HepG2 (cell line): Measurements from ENCODE around the gene SYNM.

Experiments used
- CAMTA2 ChIP-seq: sonication (generic); formaldehyde crosslinking; IDR thresholded peaks from 2 replicates; pipeline ENCODE4 v1.4.0; 2020; ENCODE audit warnings: mild to moderate bottlenecking, missing genetic modification reagents, borderline replicate concordance
- GMEB1 ChIP-seq: sonication (generic); formaldehyde crosslinking; IDR thresholded peaks from 2 replicates; pipeline ENCODE4 v1.5.1; 2020; ENCODE audit warnings: missing genetic modification reagents, mild to moderate bottlenecking, borderline replicate concordance
- ISL2 ChIP-seq: sonication (generic); formaldehyde crosslinking; IDR thresholded peaks from 2 replicates; pipeline ENCODE4 v1.5.0; 2020; ENCODE audit warnings: missing genetic modification reagents
- POLR2AphosphoS5 ChIP-seq: IDR thresholded peaks from 2 replicates; pipeline ENCODE4 v1.6.1; 2012; ENCODE audit warnings: low read depth, low read length
- RFX5 ChIP-seq: IDR thresholded peaks from 2 replicates; pipeline ENCODE4 v1.6.1; 2011; ENCODE audit warnings: low read depth, low read length, improper control_type of control experiment
- TAF1 ChIP-seq: sonication (generic); formaldehyde crosslinking; IDR thresholded peaks from 2 replicates; pipeline ENCODE4 v1.4.0; 2020; ENCODE audit warnings: missing genetic modification reagents
- YY1 ChIP-seq: IDR thresholded peaks from 2 replicates; pipeline ENCODE4 v1.6.1; 2011; ENCODE audit warnings: low read length, low read depth, moderate library complexity, mild to moderate bottlenecking; ENCODE audit not compliant: insufficient read depth, insufficient replicate concordance
- ZBTB3 ChIP-seq: sonication (generic); formaldehyde crosslinking; IDR thresholded peaks from 2 replicates; pipeline ENCODE4 v1.4.0; 2020; ENCODE audit warnings: low read depth, mild to moderate bottlenecking, moderate library complexity, missing genetic modification reagents, borderline replicate concordance
- TF ChIP-seq, protein P1 (sequence below): sonication (generic); formaldehyde crosslinking; IDR thresholded peaks from 2 replicates; pipeline ENCODE4 v1.5.0; 2020; ENCODE audit warnings: mild to moderate bottlenecking, missing genetic modification reagents, moderate library complexity
- TF ChIP-seq, protein P2 (sequence below): sonication (generic); formaldehyde crosslinking; IDR thresholded peaks from 2 replicates; pipeline ENCODE4 v1.5.0; 2020; ENCODE audit warnings: missing genetic modification reagents
- TF ChIP-seq, protein P3 (sequence below), 2 experiments: IDR thresholded peaks; 2 replicates each; pipeline ENCODE4 v1.6.1; 2011 to 2012; ENCODE audit warnings: low read length in 2 of 2, borderline replicate concordance in 1 of 2, low read depth in 1 of 2, mild to moderate bottlenecking in 1 of 2, moderate library complexity in 1 of 2

DNA sequence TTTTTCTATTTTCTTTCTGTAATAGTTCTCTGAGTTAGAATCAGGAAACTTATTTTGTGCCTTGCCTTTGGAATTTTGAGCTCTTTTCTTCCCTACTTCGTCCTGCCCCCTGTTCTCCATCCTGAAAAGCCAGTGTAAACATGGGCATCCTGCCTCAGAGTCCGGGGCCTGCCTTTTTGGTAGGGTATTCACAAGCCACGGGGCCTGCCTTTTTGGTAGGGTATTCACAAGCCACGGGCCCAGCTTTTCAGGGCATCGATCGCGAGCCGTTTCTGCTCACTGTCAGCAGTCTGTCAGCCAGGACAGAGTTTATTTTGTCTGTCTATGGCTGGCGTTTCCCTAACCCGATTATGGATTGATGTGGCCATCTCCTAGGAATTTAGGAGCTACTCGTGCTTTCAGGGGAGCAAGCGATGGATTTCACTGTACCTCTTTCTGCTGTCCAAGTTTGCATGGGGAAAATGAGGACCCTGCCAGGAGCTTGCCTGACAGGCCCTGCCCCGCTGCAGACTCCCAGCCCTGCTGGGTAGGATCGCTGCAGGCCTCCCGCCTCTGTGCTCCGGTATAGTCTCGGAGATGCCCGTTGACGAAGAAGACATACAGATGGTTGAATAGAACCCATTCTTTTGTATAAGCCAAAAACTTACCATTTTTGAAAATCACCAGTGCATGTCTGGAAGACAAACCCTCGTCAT is 12.8 kb downstream of the SYNM start:
- TF ChIP-seq CAMTA2 (CRISPR knock-in tag) (no peak), RFX5 (no peak), ISL2 (CRISPR knock-in tag) (no peak), TAF1 (CRISPR knock-in tag) (no peak), POLR2AphosphoS5 (no peak), YY1 (no peak), ZBTB3 (no peak), GMEB1 (CRISPR knock-in tag) (no peak)
- TF ChIP-seq, protein P1, sequence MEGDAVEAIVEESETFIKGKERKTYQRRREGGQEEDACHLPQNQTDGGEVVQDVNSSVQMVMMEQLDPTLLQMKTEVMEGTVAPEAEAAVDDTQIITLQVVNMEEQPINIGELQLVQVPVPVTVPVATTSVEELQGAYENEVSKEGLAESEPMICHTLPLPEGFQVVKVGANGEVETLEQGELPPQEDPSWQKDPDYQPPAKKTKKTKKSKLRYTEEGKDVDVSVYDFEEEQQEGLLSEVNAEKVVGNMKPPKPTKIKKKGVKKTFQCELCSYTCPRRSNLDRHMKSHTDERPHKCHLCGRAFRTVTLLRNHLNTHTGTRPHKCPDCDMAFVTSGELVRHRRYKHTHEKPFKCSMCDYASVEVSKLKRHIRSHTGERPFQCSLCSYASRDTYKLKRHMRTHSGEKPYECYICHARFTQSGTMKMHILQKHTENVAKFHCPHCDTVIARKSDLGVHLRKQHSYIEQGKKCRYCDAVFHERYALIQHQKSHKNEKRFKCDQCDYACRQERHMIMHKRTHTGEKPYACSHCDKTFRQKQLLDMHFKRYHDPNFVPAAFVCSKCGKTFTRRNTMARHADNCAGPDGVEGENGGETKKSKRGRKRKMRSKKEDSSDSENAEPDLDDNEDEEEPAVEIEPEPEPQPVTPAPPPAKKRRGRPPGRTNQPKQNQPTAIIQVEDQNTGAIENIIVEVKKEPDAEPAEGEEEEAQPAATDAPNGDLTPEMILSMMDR (CRISPR knock-in tag): no peak
- TF ChIP-seq, protein P2, sequence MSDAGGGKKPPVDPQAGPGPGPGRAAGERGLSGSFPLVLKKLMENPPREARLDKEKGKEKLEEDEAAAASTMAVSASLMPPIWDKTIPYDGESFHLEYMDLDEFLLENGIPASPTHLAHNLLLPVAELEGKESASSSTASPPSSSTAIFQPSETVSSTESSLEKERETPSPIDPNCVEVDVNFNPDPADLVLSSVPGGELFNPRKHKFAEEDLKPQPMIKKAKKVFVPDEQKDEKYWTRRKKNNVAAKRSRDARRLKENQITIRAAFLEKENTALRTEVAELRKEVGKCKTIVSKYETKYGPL (CRISPR knock-in tag): no peak
- TF ChIP-seq, protein P3, sequence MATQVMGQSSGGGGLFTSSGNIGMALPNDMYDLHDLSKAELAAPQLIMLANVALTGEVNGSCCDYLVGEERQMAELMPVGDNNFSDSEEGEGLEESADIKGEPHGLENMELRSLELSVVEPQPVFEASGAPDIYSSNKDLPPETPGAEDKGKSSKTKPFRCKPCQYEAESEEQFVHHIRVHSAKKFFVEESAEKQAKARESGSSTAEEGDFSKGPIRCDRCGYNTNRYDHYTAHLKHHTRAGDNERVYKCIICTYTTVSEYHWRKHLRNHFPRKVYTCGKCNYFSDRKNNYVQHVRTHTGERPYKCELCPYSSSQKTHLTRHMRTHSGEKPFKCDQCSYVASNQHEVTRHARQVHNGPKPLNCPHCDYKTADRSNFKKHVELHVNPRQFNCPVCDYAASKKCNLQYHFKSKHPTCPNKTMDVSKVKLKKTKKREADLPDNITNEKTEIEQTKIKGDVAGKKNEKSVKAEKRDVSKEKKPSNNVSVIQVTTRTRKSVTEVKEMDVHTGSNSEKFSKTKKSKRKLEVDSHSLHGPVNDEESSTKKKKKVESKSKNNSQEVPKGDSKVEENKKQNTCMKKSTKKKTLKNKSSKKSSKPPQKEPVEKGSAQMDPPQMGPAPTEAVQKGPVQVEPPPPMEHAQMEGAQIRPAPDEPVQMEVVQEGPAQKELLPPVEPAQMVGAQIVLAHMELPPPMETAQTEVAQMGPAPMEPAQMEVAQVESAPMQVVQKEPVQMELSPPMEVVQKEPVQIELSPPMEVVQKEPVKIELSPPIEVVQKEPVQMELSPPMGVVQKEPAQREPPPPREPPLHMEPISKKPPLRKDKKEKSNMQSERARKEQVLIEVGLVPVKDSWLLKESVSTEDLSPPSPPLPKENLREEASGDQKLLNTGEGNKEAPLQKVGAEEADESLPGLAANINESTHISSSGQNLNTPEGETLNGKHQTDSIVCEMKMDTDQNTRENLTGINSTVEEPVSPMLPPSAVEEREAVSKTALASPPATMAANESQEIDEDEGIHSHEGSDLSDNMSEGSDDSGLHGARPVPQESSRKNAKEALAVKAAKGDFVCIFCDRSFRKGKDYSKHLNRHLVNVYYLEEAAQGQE (IDR thresholded peaks at IDR 0.05; ENCODE audit: borderline replicate concordance in 1 of 2, low read depth in 1 of 2, low read length in 2 of 2): no peak
